Ishikawa (cell line): Measurements from ENCODE around the gene TLE1.

Experiments
- CEBPB ChIP-seq: IDR thresholded peaks from 2 replicates; pipeline ENCODE4 v1.6.1; 2012
- CREB1 ChIP-seq: IDR thresholded peaks from 2 replicates; pipeline ENCODE4 v1.6.1; 2012; ENCODE audit warnings: low read depth
- EGR1 ChIP-seq: IDR thresholded peaks from 2 replicates; pipeline ENCODE4 v1.6.1; 2012
- EP300 ChIP-seq: IDR thresholded peaks from 2 replicates; pipeline ENCODE4 v1.6.1; 2012; ENCODE audit warnings: borderline replicate concordance
- FOXM1 ChIP-seq: IDR thresholded peaks from 2 replicates; pipeline ENCODE4 v1.6.1; 2012; ENCODE audit warnings: low read depth, borderline replicate concordance
- MAX ChIP-seq: IDR thresholded peaks from 2 replicates; pipeline ENCODE4 v1.6.1; 2012
- RAD21 ChIP-seq: IDR thresholded peaks from 2 replicates; pipeline ENCODE4 v1.6.1; 2012; ENCODE audit warnings: low read depth
- REST ChIP-seq: IDR thresholded peaks from 2 replicates; pipeline ENCODE4 v1.6.1; 2012; ENCODE audit warnings: low read depth, mild to moderate bottlenecking
- TAF1 ChIP-seq: IDR thresholded peaks from 2 replicates; pipeline ENCODE4 v1.6.1; 2012; ENCODE audit warnings: low read depth, mild to moderate bottlenecking
- TCF12 ChIP-seq: IDR thresholded peaks from 2 replicates; pipeline ENCODE4 v1.6.1; 2012; ENCODE audit warnings: low read depth
- TEAD4 ChIP-seq: IDR thresholded peaks from 2 replicates; pipeline ENCODE4 v1.6.1; 2012
- USF1 ChIP-seq: IDR thresholded peaks from 2 replicates; pipeline ENCODE4 v1.6.1; 2012
- YY1 ChIP-seq: IDR thresholded peaks from 2 replicates; pipeline ENCODE4 v1.6.1; 2012; ENCODE audit warnings: low read depth
- ZBTB7A ChIP-seq: IDR thresholded peaks from 2 replicates; pipeline ENCODE4 v1.6.1; 2012; ENCODE audit warnings: low read depth

GRCh38 chr9:81600631-81601030 is 88.7 kb downstream of the TLE1 start:
- TF ChIP-seq RAD21 = no peak
- TF ChIP-seq EGR1 = no peak
- TF ChIP-seq CEBPB = no peak
- no peak for TF ChIP-seq REST
- no peak for TF ChIP-seq EP300
- no peak for TF ChIP-seq MAX
- no peak for TF ChIP-seq USF1
- no peak for TF ChIP-seq ZBTB7A
- no peak for TF ChIP-seq CREB1
- TF ChIP-seq TAF1 = no peak
- no peak for TF ChIP-seq FOXM1
- TF ChIP-seq TCF12 = no peak
- TF ChIP-seq TEAD4 = no peak
- no peak for TF ChIP-seq YY1
